GM23338 (cell line): ENCODE data around the gene GLA. TPM values are rescaled to one million over a fixed set of nuclear protein-coding genes. Genes with fewer than 3 reads are reported as not detected.

Source experiments
- ATAC-seq: fragments of 200-7000 bp; cut with Tn5 transposase; 3 replicates; pipeline ENCODE4 v1.9.1; 2020
- DNase-seq: peaks from one replicate; pipeline ENCODE4 v3.0.0-alpha.2; 2015; ENCODE audit warnings: low spot score
- H2AFZ ChIP-seq: fragments of 200-600 bp; sonication (generic); 2 replicates; pipeline ENCODE4 v1.8.0; 2016; ENCODE audit warnings: antibody characterized with exemption, mild to moderate bottlenecking, moderate library complexity
- H3F3A ChIP-seq: fragments of 200-600 bp; sonication (generic); replicated peaks from 2 replicates; pipeline ENCODE4 v1.8.0; 2017; ENCODE audit warnings: antibody characterized with exemption, mixed run types, low read depth
- H3K27ac ChIP-seq: fragments of 200-600 bp; sonication (generic); 2 replicates; pipeline ENCODE4 v1.6.1; 2016; ENCODE audit warnings: low read depth
- H3K27me3 ChIP-seq: fragments of 200-600 bp; sonication (generic); 2 replicates; pipeline ENCODE4 v1.8.0; 2016; ENCODE audit warnings: mild to moderate bottlenecking, mixed run types, moderate library complexity; ENCODE audit not compliant: insufficient read depth
- H3K36me3 ChIP-seq: fragments of 200-600 bp; sonication (generic); 2 replicates; pipeline ENCODE4 v1.8.0; 2016; ENCODE audit warnings: mild to moderate bottlenecking; ENCODE audit not compliant: insufficient read depth
- H3K4me1 ChIP-seq: fragments of 200-600 bp; sonication (generic); 2 replicates; pipeline ENCODE4 v1.8.0; 2016; ENCODE audit warnings: mild to moderate bottlenecking, moderate library complexity; ENCODE audit not compliant: insufficient read depth
- H3K4me2 ChIP-seq: fragments of 200-600 bp; sonication (generic); 2 replicates; pipeline ENCODE4 v1.7.1; 2017; ENCODE audit warnings: mixed run types
- H3K4me3 ChIP-seq: fragments of 200-600 bp; sonication (generic); 2 replicates; pipeline ENCODE4 v1.6.1; 2016; ENCODE audit warnings: mixed run types
- H3K79me2 ChIP-seq: fragments of 200-600 bp; sonication (generic); replicated peaks from 2 replicates; pipeline ENCODE4 v1.8.0; 2017; ENCODE audit warnings: mild to moderate bottlenecking; ENCODE audit not compliant: insufficient read depth
- H3K9me2 ChIP-seq: fragments of 200-600 bp; sonication (generic); 2 replicates; pipeline ENCODE4 v1.8.0; 2017; ENCODE audit not compliant: insufficient read depth
- H4K20me1 ChIP-seq: fragments of 200-600 bp; sonication (generic); replicated peaks from 2 replicates; pipeline ENCODE4 v1.8.0; 2017; ENCODE audit warnings: mild to moderate bottlenecking; ENCODE audit not compliant: insufficient read depth
- H3K27ac Mint-ChIP-seq: 2 replicates; pipeline ENCODE4 v1.8.0; 2020; ENCODE audit warnings: inconsistent platforms, mild to moderate bottlenecking, moderate library complexity, mixed read lengths
- H3K27me3 Mint-ChIP-seq: 3 replicates; pipeline ENCODE4 v1.8.0; 2022; ENCODE audit warnings: low read depth, mild to moderate bottlenecking, moderate library complexity, mixed read lengths, inconsistent platforms; ENCODE audit not compliant: insufficient read depth, poor library complexity
- H3K36me3 Mint-ChIP-seq: 3 replicates; pipeline ENCODE4 v1.8.0; 2021; ENCODE audit warnings: low read depth, mild to moderate bottlenecking, inconsistent platforms, moderate library complexity, mixed read lengths
- H3K4me1 Mint-ChIP-seq: 3 replicates; pipeline ENCODE4 v1.8.0; 2020; ENCODE audit warnings: mild to moderate bottlenecking, inconsistent platforms, mixed read lengths
- H3K4me3 Mint-ChIP-seq: 3 replicates; pipeline ENCODE4 v1.8.0; 2021; ENCODE audit warnings: moderate library complexity, mild to moderate bottlenecking, inconsistent platforms, mixed read lengths
- H3K9me3 Mint-ChIP-seq: 3 replicates; pipeline ENCODE4 v1.8.0; 2020; ENCODE audit warnings: moderate library complexity, mild to moderate bottlenecking, inconsistent platforms, mixed read lengths
- CREB1 ChIP-seq: fragments of 250-450 bp; sonication (Bioruptor Pico); IDR thresholded peaks from 2 replicates; pipeline ENCODE4 v1.5.0; 2020; ENCODE audit warnings: low read depth, mild to moderate bottlenecking, moderate library complexity
- CTCF ChIP-seq, 2 experiments: fragments of 200-600 bp in 1 of 2; sonication (generic) in 1 of 2; conservative IDR thresholded peaks; 2 replicates each; pipeline versions ENCODE4 v1.5.1 to v1.6.1; 2016 to 2017; ENCODE audit warnings: antibody characterized with exemption in 2 of 2, low read depth in 2 of 2, mild to moderate bottlenecking in 2 of 2, moderate library complexity in 1 of 2
- EZH2phosphoT487 ChIP-seq: fragments of 200-600 bp; sonication (generic); IDR thresholded peaks from one replicate; pipeline ENCODE4 v1.8.1; 2018; ENCODE audit warnings: antibody characterized with exemption; ENCODE audit not compliant: unreplicated experiment
- polyA plus RNA-seq: library from polyadenylated mRNA; unstranded; fragments of >200 nt; fragmentation: Nextera tagmentation; extraction: Ambion mirVana; gene quantifications from 2 replicates; pipeline ENCODE4 v1.2.1, GENCODE V29; 2016
- total RNA-seq: library from RNA; depleted of rRNA; stranded (reverse); fragments of >200 nt; shearing (Covaris generic); gene quantifications from 2 replicates; pipeline ENCODE4 v1.2.3, GENCODE V29; 2014
- TF ChIP-seq, protein P1 (sequence below): fragments of 250-450 bp; sonication (Bioruptor Pico); IDR thresholded peaks from 2 replicates; pipeline ENCODE4 v1.5.0; 2020; ENCODE audit warnings: mild to moderate bottlenecking, moderate library complexity
- TF ChIP-seq, protein P2 (sequence below): IDR thresholded peaks from one replicate; pipeline ENCODE4 v1.6.1; 2018; ENCODE audit warnings: antibody characterized with exemption; ENCODE audit not compliant: unreplicated experiment

Gene GLA
- total and polyA plus RNA-seq, 2 experiments from 2014 or later, result 34.7 to 44.4 TPM

- H3K9me3 Mint-ChIP-seq, result no peaks in the 10 kb centered on the region
- H3K4me1 Mint-ChIP-seq, result peaks cover 2% of the 10 kb centered on the region; the same call in 1 of the 3 replicates
- Histone ChIP-seq H3K27me3 (no peaks in the 10 kb centered on the region), H2AFZ (0 out of 2 replicates have a peak overlapping the region, but pooled peaks have one; percentile 23), H3K36me3 (no peaks in the 10 kb centered on the region), H3K4me3 (no peak overlapping the region), H3K4me2 (no peak overlapping the region), H3F3A (no peaks in the 10 kb centered on the region), H3K27ac (no peak overlapping the region), H3K9me2 (no peaks in the 10 kb centered on the region), H3K79me2 (no peaks in the 10 kb centered on the region), H3K4me1 (no peaks in the 10 kb centered on the region), H4K20me1 (no peaks in the 10 kb centered on the region)
- ATAC-seq, result peak; percentile 81
- H3K4me3 Mint-ChIP-seq, result no peak overlapping the region
- H3K36me3 Mint-ChIP-seq, result no peaks in the 10 kb centered on the region
- TF ChIP-seq CTCF (conservative IDR thresholded peaks at IDR 0.05; ENCODE audit: low read depth in 2 of 2), result peak in 1 of 2 experiments; percentile 32; a peak in 3 of 4 replicates
- no peak for TF ChIP-seq CREB1 (CRISPR knock-in tag)
- H3K27me3 Mint-ChIP-seq, result no peaks in the 10 kb centered on the region
- DNase-seq, result peak; percentile 49
- no peak overlapping the region for H3K27ac Mint-ChIP-seq
Observed at GRCh38 chrX:101357166-101357795, 50.4 kb downstream of the GLA start.

GRCh38 chrX:101349193-101349562, 58.5 kb downstream of the GLA start:
- H3K27me3 Mint-ChIP-seq, result peaks cover 2% of the 10 kb centered on the region
- peak overlapping the region; percentile 84 for H3K4me3 ChIP-seq
- peak overlapping the region; percentile 94 for H3K27ac Mint-ChIP-seq
- DNase-seq (no peak), ATAC-seq (no peak)
- H3K4me1 ChIP-seq, result no peaks in the 10 kb centered on the region
- peak overlapping the region; percentile 84 for H3K4me2 ChIP-seq
- H4K20me1 ChIP-seq, result no peaks in the 10 kb centered on the region
- no peaks in the 10 kb centered on the region for H3F3A ChIP-seq
- H2AFZ ChIP-seq, result peak overlapping the region; percentile 90; the same call in 1 of the 2 replicates
- peaks cover 34% of the 10 kb centered on the region for H3K79me2 ChIP-seq
- H3K9me3 Mint-ChIP-seq, result no peaks in the 10 kb centered on the region
- peak overlapping the region; percentile 85; the same call in 1 of the 2 replicates for H3K27ac ChIP-seq
- H3K4me1 Mint-ChIP-seq, result peaks cover 2% of the 10 kb centered on the region; the same call in 1 of the 3 replicates
- no peaks in the 10 kb centered on the region; the same call in 1 of the 2 replicates for H3K36me3 ChIP-seq
- H3K27me3 ChIP-seq, result no peaks in the 10 kb centered on the region
- H3K9me2 ChIP-seq, result no peaks in the 10 kb centered on the region
- H3K36me3 Mint-ChIP-seq, result peaks cover 20% of the 10 kb centered on the region; the same call in 2 of the 3 replicates
- H3K4me3 Mint-ChIP-seq, result peak overlapping the region; percentile 89
- TF ChIP-seq, protein P1, sequence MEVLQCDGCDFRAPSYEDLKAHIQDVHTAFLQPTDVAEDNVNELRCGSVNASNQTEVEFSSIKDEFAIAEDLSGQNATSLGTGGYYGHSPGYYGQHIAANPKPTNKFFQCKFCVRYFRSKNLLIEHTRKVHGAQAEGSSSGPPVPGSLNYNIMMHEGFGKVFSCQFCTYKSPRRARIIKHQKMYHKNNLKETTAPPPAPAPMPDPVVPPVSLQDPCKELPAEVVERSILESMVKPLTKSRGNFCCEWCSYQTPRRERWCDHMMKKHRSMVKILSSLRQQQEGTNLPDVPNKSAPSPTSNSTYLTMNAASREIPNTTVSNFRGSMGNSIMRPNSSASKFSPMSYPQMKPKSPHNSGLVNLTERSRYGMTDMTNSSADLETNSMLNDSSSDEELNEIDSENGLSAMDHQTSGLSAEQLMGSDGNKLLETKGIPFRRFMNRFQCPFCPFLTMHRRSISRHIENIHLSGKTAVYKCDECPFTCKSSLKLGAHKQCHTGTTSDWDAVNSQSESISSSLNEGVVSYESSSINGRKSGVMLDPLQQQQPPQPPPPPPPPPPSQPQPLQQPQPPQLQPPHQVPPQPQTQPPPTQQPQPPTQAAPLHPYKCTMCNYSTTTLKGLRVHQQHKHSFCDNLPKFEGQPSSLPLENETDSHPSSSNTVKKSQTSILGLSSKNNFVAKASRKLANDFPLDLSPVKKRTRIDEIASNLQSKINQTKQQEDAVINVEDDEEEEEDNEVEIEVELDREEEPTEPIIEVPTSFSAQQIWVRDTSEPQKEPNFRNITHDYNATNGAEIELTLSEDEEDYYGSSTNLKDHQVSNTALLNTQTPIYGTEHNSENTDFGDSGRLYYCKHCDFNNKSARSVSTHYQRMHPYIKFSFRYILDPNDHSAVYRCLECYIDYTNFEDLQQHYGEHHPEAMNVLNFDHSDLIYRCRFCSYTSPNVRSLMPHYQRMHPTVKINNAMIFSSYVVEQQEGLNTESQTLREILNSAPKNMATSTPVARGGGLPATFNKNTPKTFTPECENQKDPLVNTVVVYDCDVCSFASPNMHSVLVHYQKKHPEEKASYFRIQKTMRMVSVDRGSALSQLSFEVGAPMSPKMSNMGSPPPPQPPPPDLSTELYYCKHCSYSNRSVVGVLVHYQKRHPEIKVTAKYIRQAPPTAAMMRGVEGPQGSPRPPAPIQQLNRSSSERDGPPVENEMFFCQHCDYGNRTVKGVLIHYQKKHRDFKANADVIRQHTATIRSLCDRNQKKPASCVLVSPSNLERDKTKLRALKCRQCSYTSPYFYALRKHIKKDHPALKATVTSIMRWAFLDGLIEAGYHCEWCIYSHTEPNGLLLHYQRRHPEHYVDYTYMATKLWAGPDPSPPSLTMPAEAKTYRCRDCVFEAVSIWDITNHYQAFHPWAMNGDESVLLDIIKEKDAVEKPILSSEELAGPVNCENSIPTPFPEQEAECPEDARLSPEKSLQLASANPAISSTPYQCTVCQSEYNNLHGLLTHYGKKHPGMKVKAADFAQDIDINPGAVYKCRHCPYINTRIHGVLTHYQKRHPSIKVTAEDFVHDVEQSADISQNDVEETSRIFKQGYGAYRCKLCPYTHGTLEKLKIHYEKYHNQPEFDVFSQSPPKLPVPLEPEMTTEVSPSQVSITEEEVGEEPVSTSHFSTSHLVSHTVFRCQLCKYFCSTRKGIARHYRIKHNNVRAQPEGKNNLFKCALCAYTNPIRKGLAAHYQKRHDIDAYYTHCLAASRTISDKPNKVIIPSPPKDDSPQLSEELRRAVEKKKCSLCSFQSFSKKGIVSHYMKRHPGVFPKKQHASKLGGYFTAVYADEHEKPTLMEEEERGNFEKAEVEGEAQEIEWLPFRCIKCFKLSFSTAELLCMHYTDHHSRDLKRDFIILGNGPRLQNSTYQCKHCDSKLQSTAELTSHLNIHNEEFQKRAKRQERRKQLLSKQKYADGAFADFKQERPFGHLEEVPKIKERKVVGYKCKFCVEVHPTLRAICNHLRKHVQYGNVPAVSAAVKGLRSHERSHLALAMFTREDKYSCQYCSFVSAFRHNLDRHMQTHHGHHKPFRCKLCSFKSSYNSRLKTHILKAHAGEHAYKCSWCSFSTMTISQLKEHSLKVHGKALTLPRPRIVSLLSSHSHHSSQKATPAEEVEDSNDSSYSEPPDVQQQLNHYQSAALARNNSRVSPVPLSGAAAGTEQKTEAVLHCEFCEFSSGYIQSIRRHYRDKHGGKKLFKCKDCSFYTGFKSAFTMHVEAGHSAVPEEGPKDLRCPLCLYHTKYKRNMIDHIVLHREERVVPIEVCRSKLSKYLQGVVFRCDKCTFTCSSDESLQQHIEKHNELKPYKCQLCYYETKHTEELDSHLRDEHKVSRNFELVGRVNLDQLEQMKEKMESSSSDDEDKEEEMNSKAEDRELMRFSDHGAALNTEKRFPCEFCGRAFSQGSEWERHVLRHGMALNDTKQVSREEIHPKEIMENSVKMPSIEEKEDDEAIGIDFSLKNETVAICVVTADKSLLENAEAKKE, result no peak
- no peak for TF ChIP-seq EZH2phosphoT487
- TF ChIP-seq CTCF (conservative IDR thresholded peaks at IDR 0.05; ENCODE audit: low read depth in 2 of 2), result no peak
- TF ChIP-seq, protein P2, sequence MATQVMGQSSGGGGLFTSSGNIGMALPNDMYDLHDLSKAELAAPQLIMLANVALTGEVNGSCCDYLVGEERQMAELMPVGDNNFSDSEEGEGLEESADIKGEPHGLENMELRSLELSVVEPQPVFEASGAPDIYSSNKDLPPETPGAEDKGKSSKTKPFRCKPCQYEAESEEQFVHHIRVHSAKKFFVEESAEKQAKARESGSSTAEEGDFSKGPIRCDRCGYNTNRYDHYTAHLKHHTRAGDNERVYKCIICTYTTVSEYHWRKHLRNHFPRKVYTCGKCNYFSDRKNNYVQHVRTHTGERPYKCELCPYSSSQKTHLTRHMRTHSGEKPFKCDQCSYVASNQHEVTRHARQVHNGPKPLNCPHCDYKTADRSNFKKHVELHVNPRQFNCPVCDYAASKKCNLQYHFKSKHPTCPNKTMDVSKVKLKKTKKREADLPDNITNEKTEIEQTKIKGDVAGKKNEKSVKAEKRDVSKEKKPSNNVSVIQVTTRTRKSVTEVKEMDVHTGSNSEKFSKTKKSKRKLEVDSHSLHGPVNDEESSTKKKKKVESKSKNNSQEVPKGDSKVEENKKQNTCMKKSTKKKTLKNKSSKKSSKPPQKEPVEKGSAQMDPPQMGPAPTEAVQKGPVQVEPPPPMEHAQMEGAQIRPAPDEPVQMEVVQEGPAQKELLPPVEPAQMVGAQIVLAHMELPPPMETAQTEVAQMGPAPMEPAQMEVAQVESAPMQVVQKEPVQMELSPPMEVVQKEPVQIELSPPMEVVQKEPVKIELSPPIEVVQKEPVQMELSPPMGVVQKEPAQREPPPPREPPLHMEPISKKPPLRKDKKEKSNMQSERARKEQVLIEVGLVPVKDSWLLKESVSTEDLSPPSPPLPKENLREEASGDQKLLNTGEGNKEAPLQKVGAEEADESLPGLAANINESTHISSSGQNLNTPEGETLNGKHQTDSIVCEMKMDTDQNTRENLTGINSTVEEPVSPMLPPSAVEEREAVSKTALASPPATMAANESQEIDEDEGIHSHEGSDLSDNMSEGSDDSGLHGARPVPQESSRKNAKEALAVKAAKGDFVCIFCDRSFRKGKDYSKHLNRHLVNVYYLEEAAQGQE, result no peak
